HUES64 (cell line): ENCODE measurements around the gene CELF3.
"Not testable (repeated sequence)": the region's sequence is repeated elsewhere in the genome, so short reads cannot be mapped to it uniquely, and the experiment has no call there.

Source experiments
- H3K27ac ChIP-seq: 2 replicates; pipeline ENCODE4 v1.7.0; 2013; ENCODE audit warnings: low read depth, low read length, inconsistent platforms
- H3K27me3 ChIP-seq: 2 replicates; pipeline ENCODE4 v1.6.1; 2013; ENCODE audit warnings: mild to moderate bottlenecking, low read length; ENCODE audit not compliant: insufficient read depth
- H3K36me3 ChIP-seq: 2 replicates; pipeline ENCODE4 v1.6.1; 2013; ENCODE audit warnings: mild to moderate bottlenecking, low read length; ENCODE audit not compliant: insufficient read depth
- H3K4me1 ChIP-seq: 2 replicates; pipeline ENCODE4 v1.6.1; 2013; ENCODE audit warnings: mild to moderate bottlenecking, low read length, moderate library complexity; ENCODE audit not compliant: insufficient read depth
- H3K4me3 ChIP-seq: 2 replicates; pipeline ENCODE4 v1.5.1; 2013; ENCODE audit warnings: mild to moderate bottlenecking, low read length, moderate library complexity
- H3K9ac ChIP-seq: 2 replicates; pipeline ENCODE4 v1.6.1; 2013; ENCODE audit warnings: mild to moderate bottlenecking, low read depth, low read length
- H3K9me3 ChIP-seq: 2 replicates; pipeline ENCODE4 v1.6.1; 2013; ENCODE audit warnings: low read depth, low read length; ENCODE audit not compliant: insufficient read depth
- WGBS: fragments of 150-250, 120-280 bp; methylation state at CpG from one replicate; pipeline ENCODE4 v1.1.7; 2013; ENCODE audit warnings: missing lambda C conversion rate; 5-methylcytosine and 5-hydroxymethylcytosine counted together

CELF3 gene

GRCh38 chr1:151689494-151689893 is 27.1 kb downstream of the CELF3 start:
- WGBS = 96% methylated on average over 3 of the region's 4 CpGs
- Histone ChIP-seq H3K36me3 (peaks cover 44% of the 10 kb centered on the region), H3K4me1 (no peaks in the 10 kb centered on the region), H3K27me3 (no peaks in the 10 kb centered on the region), H3K9ac (no peak overlapping the region), H3K27ac (no peak overlapping the region), H3K4me3 (no peak overlapping the region), H3K9me3 (no peaks in the 10 kb centered on the region)

GRCh38 chr1:151686561-151686960 is 30.0 kb downstream of the CELF3 start:
- WGBS = 92% methylated on average over 2 of the region's 2 CpGs
- H3K4me1 ChIP-seq = no peaks in the 10 kb centered on the region
- H3K9me3 ChIP-seq = no peaks in the 10 kb centered on the region
- no peak overlapping the region for H3K27ac ChIP-seq
- no peak overlapping the region for H3K9ac ChIP-seq
- no peak overlapping the region for H3K4me3 ChIP-seq
- peaks cover 39% of the 10 kb centered on the region for H3K36me3 ChIP-seq
- no peaks in the 10 kb centered on the region for H3K27me3 ChIP-seq

- H3K27me3 ChIP-seq = no peaks in the 10 kb centered on the region
- WGBS = 94% methylated on average over 2 of the region's 2 CpGs
Observed at GRCh38 chr1:151684128-151684527, 32.5 kb downstream of the CELF3 start.

GRCh38 chr1:151682901-151683300 is 33.7 kb downstream of the CELF3 start:
- WGBS = 83% methylated on average over 7 of the region's 7 CpGs
- not testable (repeated sequence) for H3K4me3 ChIP-seq, H3K4me1 ChIP-seq, H3K9ac ChIP-seq, H3K9me3 ChIP-seq, H3K27ac ChIP-seq, H3K27me3 ChIP-seq
- peaks cover 45% of the 10 kb centered on the region for H3K36me3 ChIP-seq

More at GRCh38 chr1:151684128-151684527, 32.5 kb downstream of the CELF3 start:
- Histone ChIP-seq H3K9ac (no peak overlapping the region), H3K9me3 (no peaks in the 10 kb centered on the region), H3K4me1 (no peaks in the 10 kb centered on the region), H3K4me3 (no peak overlapping the region), H3K36me3 (peaks cover 45% of the 10 kb centered on the region), H3K27ac (no peak overlapping the region)

GRCh38 chr1:151681923-151682322 is 34.7 kb downstream of the CELF3 start:
- no peaks in the 10 kb centered on the region for H3K27me3 ChIP-seq
- H3K9me3 ChIP-seq = no peaks in the 10 kb centered on the region
- H3K9ac ChIP-seq = no peak overlapping the region
- H3K27ac ChIP-seq = no peak overlapping the region
- no peaks in the 10 kb centered on the region for H3K4me1 ChIP-seq
- no peak overlapping the region for H3K4me3 ChIP-seq
- WGBS = 83% methylated on average over 1 of the region's 2 CpGs
- H3K36me3 ChIP-seq = peaks cover 47% of the 10 kb centered on the region

GRCh38 chr1:151680826-151681225 is 35.8 kb downstream of the CELF3 start:
- no peaks in the 10 kb centered on the region for H3K27me3 ChIP-seq
- 84% methylated on average over 2 of the region's 3 CpGs for WGBS
- no peak overlapping the region for H3K9ac ChIP-seq

GRCh38 chr1:151680391-151680790 is 36.2 kb downstream of the CELF3 start:
- Histone ChIP-seq H3K4me1 (no peaks in the 10 kb centered on the region), H3K9ac (no peak overlapping the region), H3K4me3 (no peak overlapping the region), H3K27ac (no peak overlapping the region), H3K9me3 (no peaks in the 10 kb centered on the region), H3K27me3 (no peaks in the 10 kb centered on the region), H3K36me3 (peaks cover 33% of the 10 kb centered on the region)
- WGBS = 75% methylated on average over 2 of the region's 4 CpGs

More at GRCh38 chr1:151680826-151681225, 35.8 kb downstream of the CELF3 start:
- Histone ChIP-seq H3K27ac (no peak overlapping the region), H3K36me3 (peaks cover 37% of the 10 kb centered on the region), H3K9me3 (no peaks in the 10 kb centered on the region), H3K4me3 (no peak overlapping the region), H3K4me1 (no peaks in the 10 kb centered on the region)

GRCh38 chr1:151673407-151673806 is 43.2 kb downstream of the CELF3 start:
- Histone ChIP-seq H3K4me1 (no peaks in the 10 kb centered on the region; the same call in 1 of the 2 replicates), H3K9ac (no peak overlapping the region), H3K4me3 (no peak overlapping the region), H3K27me3 (no peaks in the 10 kb centered on the region), H3K36me3 (peaks cover 36% of the 10 kb centered on the region), H3K27ac (no peak overlapping the region), H3K9me3 (0 out of 2 replicates have a peak, but pooled peaks cover 2% of the 10 kb centered on the region)
- 79% methylated on average over 1 of the region's 1 CpG for WGBS

- H3K4me1 ChIP-seq, H3K9ac ChIP-seq, H3K9me3 ChIP-seq, H3K27me3 ChIP-seq, H3K27ac ChIP-seq, H3K4me3 ChIP-seq: not testable (repeated sequence)
- WGBS = 100% methylated on average over 1 of the region's 2 CpGs
- H3K36me3 ChIP-seq = peaks cover 52% of the 10 kb centered on the region
Observed at GRCh38 chr1:151670036-151670675, 46.4 kb downstream of the CELF3 start.

GRCh38 chr1:151668090-151668489 is 48.5 kb downstream of the CELF3 start:
- no peaks in the 10 kb centered on the region for H3K27me3 ChIP-seq
- 94% methylated on average over 3 of the region's 3 CpGs for WGBS
- H3K9ac ChIP-seq = no peak overlapping the region
- peaks cover 62% of the 10 kb centered on the region for H3K36me3 ChIP-seq
- H3K27ac ChIP-seq = no peak overlapping the region
- 0 out of 2 replicates have a peak, but pooled peaks cover 2% of the 10 kb centered on the region for H3K9me3 ChIP-seq
- H3K4me3 ChIP-seq = no peak overlapping the region
- no peaks in the 10 kb centered on the region for H3K4me1 ChIP-seq

GRCh38 chr1:151661751-151662150 is 54.9 kb downstream of the CELF3 start:
- Histone ChIP-seq H3K27me3 (no peaks in the 10 kb centered on the region), H3K4me1 (no peaks in the 10 kb centered on the region), H3K9me3 (no peaks in the 10 kb centered on the region), H3K27ac (no peak overlapping the region), H3K9ac (no peak overlapping the region), H3K36me3 (peaks cover 69% of the 10 kb centered on the region), H3K4me3 (no peak overlapping the region)
- WGBS = 93% methylated on average over 6 of the region's 6 CpGs

- Histone ChIP-seq H3K9ac (no peak overlapping the region), H3K4me1 (no peaks in the 10 kb centered on the region), H3K4me3 (no peak overlapping the region), H3K9me3 (no peaks in the 10 kb centered on the region), H3K36me3 (peaks cover 29% of the 10 kb centered on the region), H3K27ac (no peak overlapping the region), H3K27me3 (no peaks in the 10 kb centered on the region)
- 94% methylated on average over 3 of the region's 3 CpGs for WGBS
Observed at GRCh38 chr1:151655371-151655770, 61.2 kb downstream of the CELF3 start.
